OCI-LY1 (cell line): ENCODE data around the gene PODNL1.

Experiments used
- H2AFZ ChIP-seq: fragments of 200-600 bp; sonication (generic), shearing (Covaris generic); 2 replicates; pipeline ENCODE4 v1.6.0; 2014; ENCODE audit warnings: antibody characterized with exemption, mild to moderate bottlenecking, low read length
- H3F3A ChIP-seq: fragments of 200-600 bp; sonication (generic), shearing (Covaris generic); 2 replicates; pipeline ENCODE4 v1.6.0; 2014; ENCODE audit warnings: mild to moderate bottlenecking, antibody characterized with exemption, low read length, moderate library complexity; ENCODE audit not compliant: insufficient read depth
- H3K27ac ChIP-seq: fragments of 200-600 bp; sonication (generic); 2 replicates; pipeline ENCODE4 v1.5.1; 2014; ENCODE audit warnings: low read length, mixed run types, mild to moderate bottlenecking, low read depth; ENCODE audit not compliant: poor library complexity, severe bottlenecking
- H3K27me3 ChIP-seq: fragments of 200-600 bp; sonication (generic); 2 replicates; pipeline ENCODE4 v1.6.0; 2014; ENCODE audit warnings: antibody characterized with exemption, mild to moderate bottlenecking, low read length, moderate library complexity; ENCODE audit not compliant: insufficient read depth
- H3K36me3 ChIP-seq: fragments of 200-600 bp; sonication (generic); 2 replicates; pipeline ENCODE4 v1.6.1; 2014; ENCODE audit warnings: mild to moderate bottlenecking, antibody characterized with exemption, low read length, moderate library complexity, mixed read lengths; ENCODE audit not compliant: insufficient read depth
- H3K4me1 ChIP-seq: fragments of 200-600 bp; sonication (generic); 2 replicates; pipeline ENCODE4 v1.5.1; 2014; ENCODE audit warnings: mild to moderate bottlenecking, low read length, moderate library complexity; ENCODE audit not compliant: insufficient read depth, severe bottlenecking
- H3K4me2 ChIP-seq: fragments of 200-600 bp; sonication (generic), shearing (Covaris generic); 2 replicates; pipeline ENCODE4 v1.6.1; 2014; ENCODE audit warnings: low read length
- H3K4me3 ChIP-seq: fragments of 200-600 bp; sonication (generic); 2 replicates; pipeline ENCODE4 v1.5.1; 2014; ENCODE audit warnings: low read length, low read depth, mild to moderate bottlenecking, mixed read lengths; ENCODE audit not compliant: poor library complexity, severe bottlenecking
- H3K79me2 ChIP-seq: fragments of 200-600 bp; shearing (Covaris generic); 2 replicates; pipeline ENCODE4 v1.6.1; 2016; ENCODE audit warnings: mixed run types, low read length, mixed read lengths; ENCODE audit not compliant: insufficient read depth
- H3K9ac ChIP-seq: fragments of 200-600 bp; sonication (generic), shearing (Covaris generic); 2 replicates; pipeline ENCODE4 v1.6.1; 2014; ENCODE audit warnings: mild to moderate bottlenecking, low read length, mixed read lengths
- H3K9me2 ChIP-seq: fragments of 200-600 bp; sonication (generic), shearing (Covaris generic); 2 replicates; pipeline ENCODE4 v1.6.1; 2014; ENCODE audit warnings: low read depth, mild to moderate bottlenecking, low read length, mixed read lengths
- H3K9me3 ChIP-seq: fragments of 200-600 bp; shearing (Covaris generic); 2 replicates; pipeline ENCODE4 v1.6.1; 2014; ENCODE audit warnings: low read length, mixed read lengths
- H4K20me1 ChIP-seq: fragments of 200-600 bp; sonication (generic), shearing (Covaris generic); 2 replicates; pipeline ENCODE4 v1.6.0; 2016; ENCODE audit warnings: mild to moderate bottlenecking, low read length; ENCODE audit not compliant: insufficient read depth
- CTCF ChIP-seq: fragments of 200-600 bp; sonication (generic), shearing (Covaris generic); IDR thresholded peaks from 2 replicates; pipeline ENCODE4 v1.5.1; 2017; ENCODE audit warnings: mild to moderate bottlenecking, antibody characterized with exemption, low read length, moderate library complexity, mixed read lengths
- EZH2 ChIP-seq: fragments of 200-600 bp; sonication (generic), shearing (Covaris generic); IDR thresholded peaks from 2 replicates; pipeline ENCODE4 v1.8.0; 2017; ENCODE audit warnings: borderline replicate concordance, mixed run types, mild to moderate bottlenecking, antibody characterized with exemption, low read length, moderate library complexity, mixed read lengths

PODNL1 gene

GRCh38 chr19:13909430-13909829 lies 28.8 kb downstream of the PODNL1 start:
- H3K4me2 ChIP-seq = no peak overlapping the region
- TF ChIP-seq CTCF = no peak
- no peak for TF ChIP-seq EZH2
- H3K27ac ChIP-seq = no peak overlapping the region
- H3K9me3 ChIP-seq = no peaks in the 10 kb centered on the region
- no peaks in the 10 kb centered on the region for H4K20me1 ChIP-seq
- H3F3A ChIP-seq = no peaks in the 10 kb centered on the region
- peaks cover 39% of the 10 kb centered on the region for H3K36me3 ChIP-seq
- no peak overlapping the region for H2AFZ ChIP-seq
- H3K27me3 ChIP-seq = no peaks in the 10 kb centered on the region
- peaks cover 12% of the 10 kb centered on the region for H3K4me1 ChIP-seq
- no peaks in the 10 kb centered on the region for H3K79me2 ChIP-seq
- H3K9me2 ChIP-seq = no peaks in the 10 kb centered on the region
- no peak overlapping the region for H3K4me3 ChIP-seq
- H3K9ac ChIP-seq = no peak overlapping the region

- Histone ChIP-seq H3K27me3 (no peaks in the 10 kb centered on the region), H3F3A (no peaks in the 10 kb centered on the region), H2AFZ (no peak overlapping the region), H3K4me2 (no peak overlapping the region), H3K9me2 (no peaks in the 10 kb centered on the region), H3K27ac (no peak overlapping the region), H4K20me1 (no peaks in the 10 kb centered on the region), H3K9ac (no peak overlapping the region), H3K79me2 (no peaks in the 10 kb centered on the region), H3K36me3 (peaks cover 35% of the 10 kb centered on the region), H3K4me3 (no peak overlapping the region), H3K4me1 (peaks cover 12% of the 10 kb centered on the region), H3K9me3 (no peaks in the 10 kb centered on the region)
- TF ChIP-seq EZH2 (no peak), CTCF (no peak)
Measured at GRCh38 chr19:13908674-13909073, 29.5 kb downstream of the PODNL1 start.

GRCh38 chr19:13906910-13907309 lies 31.3 kb downstream of the PODNL1 start:
- Histone ChIP-seq H4K20me1 (no peaks in the 10 kb centered on the region), H3K9me3 (no peaks in the 10 kb centered on the region), H3K9me2 (no peaks in the 10 kb centered on the region), H3K4me2 (peak overlapping the region; percentile 85), H3K27ac (no peak overlapping the region), H3F3A (no peaks in the 10 kb centered on the region), H3K27me3 (no peaks in the 10 kb centered on the region), H3K9ac (peak overlapping the region; percentile 76), H3K36me3 (peaks cover 17% of the 10 kb centered on the region), H2AFZ (no peak overlapping the region), H3K4me3 (peak overlapping the region; percentile 73), H3K4me1 (peaks cover 12% of the 10 kb centered on the region), H3K79me2 (no peaks in the 10 kb centered on the region)
- TF ChIP-seq CTCF = no peak
- no peak for TF ChIP-seq EZH2
